OCI-LY3 (cell line): ENCODE measurements around the gene PAXIP1.
A peak's percentile ranks its signal among the peaks of the same experiment; 100 is the strongest.

Experiments
- CTCF ChIP-seq: fragments of 200-600, 300-600 bp; sonication (generic); IDR thresholded peaks from 2 replicates; pipeline ENCODE4 v1.5.1; 2014; ENCODE audit warnings: antibody characterized with exemption, low read length, low read depth
- EZH2phosphoT487 ChIP-seq: fragments of 200-600 bp; shearing (Covaris generic); IDR thresholded peaks from 2 replicates; pipeline ENCODE4 v1.6.1; 2018; ENCODE audit warnings: antibody characterized with exemption, mixed run types, low read depth

GRCh38 chr7:154953006-154953684 is 49.8 kb downstream of the PAXIP1 start:
- TF ChIP-seq CTCF (peak; percentile 84), EZH2phosphoT487 (no peak)
